GM21447 (cell line): ENCODE data around the gene KCNE1.

Source experiments
- ATAC-seq: cut with Tn5 transposase; IDR thresholded peaks from one replicate; pipeline ENCODE4 v1.9.1; 2021; ENCODE audit not compliant: unreplicated experiment

KCNE1 gene

DNA sequence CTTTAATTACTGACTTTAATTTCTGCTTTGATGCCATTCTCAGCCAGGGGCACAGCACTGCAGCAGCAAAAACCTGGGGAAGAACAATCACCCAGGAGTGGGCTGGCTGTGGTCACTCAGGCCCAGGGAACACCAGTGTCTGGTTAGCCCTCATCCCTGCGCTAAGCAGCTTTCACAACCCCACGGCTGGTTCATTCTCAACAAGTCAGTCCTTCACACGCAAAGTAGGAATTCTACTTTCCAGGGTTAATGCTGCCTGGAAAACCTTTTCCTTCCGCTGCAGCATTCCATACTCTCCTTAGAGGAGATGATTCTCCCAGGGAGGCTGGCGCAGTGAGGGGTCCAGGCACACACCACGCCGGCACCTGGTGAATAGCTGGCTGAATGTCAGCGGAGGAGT is 24.3 kb upstream of the KCNE1 start:
- ATAC-seq, result no peak

DNA sequence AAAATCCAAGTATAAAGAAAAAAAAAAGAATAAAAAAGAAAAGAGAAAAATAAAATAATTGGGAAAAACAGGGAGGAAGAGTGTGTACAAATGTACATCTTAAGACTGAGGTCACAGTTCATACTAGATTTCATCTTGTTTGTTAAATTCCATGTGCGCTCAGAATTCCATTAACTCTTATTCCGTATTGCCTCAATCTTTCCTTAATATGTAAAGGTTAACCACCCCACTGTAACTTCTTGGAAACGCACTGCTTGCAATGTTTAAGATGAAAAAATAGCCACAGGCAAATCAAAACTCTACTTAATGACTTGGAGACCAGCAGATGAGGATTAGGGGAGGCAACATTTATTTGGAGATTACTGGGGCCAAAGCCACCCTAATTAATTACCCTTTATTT is 23.9 kb upstream of the KCNE1 start:
- no peak for ATAC-seq

DNA sequence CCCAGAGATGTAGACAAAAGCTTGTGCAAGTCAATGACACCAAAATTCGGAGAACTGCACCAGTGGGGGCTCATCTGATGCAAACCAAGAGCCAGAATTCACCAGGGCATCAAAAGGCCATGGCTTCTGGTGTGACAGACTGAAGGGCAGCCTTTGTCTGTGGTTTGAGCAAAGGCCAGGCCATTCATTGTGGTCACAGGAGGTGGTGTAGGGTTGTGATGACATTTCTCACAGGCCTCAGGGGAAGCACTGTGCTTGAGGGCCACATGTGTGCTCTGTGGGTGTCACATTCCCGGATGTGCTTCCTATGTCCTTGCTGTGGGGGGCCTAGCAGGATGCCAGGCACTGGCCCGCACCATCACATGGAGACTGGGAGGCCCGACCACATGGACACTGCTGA is 22.5 kb upstream of the KCNE1 start:
- no peak for ATAC-seq

- ATAC-seq, result no peak
These were observed 21.9 kb upstream of the KCNE1 start for GRCh38 chr21:34533938-34534337.

- no peak for ATAC-seq
These were observed 19.4 kb upstream of the KCNE1 start for GRCh38 chr21:34531399-34531798.

GRCh38 chr21:34530261-34530660 is 18.3 kb upstream of the KCNE1 start:
- no peak for ATAC-seq

GRCh38 chr21:34528131-34528561 is 16.1 kb upstream of the KCNE1 start:
- ATAC-seq, result no peak

DNA sequence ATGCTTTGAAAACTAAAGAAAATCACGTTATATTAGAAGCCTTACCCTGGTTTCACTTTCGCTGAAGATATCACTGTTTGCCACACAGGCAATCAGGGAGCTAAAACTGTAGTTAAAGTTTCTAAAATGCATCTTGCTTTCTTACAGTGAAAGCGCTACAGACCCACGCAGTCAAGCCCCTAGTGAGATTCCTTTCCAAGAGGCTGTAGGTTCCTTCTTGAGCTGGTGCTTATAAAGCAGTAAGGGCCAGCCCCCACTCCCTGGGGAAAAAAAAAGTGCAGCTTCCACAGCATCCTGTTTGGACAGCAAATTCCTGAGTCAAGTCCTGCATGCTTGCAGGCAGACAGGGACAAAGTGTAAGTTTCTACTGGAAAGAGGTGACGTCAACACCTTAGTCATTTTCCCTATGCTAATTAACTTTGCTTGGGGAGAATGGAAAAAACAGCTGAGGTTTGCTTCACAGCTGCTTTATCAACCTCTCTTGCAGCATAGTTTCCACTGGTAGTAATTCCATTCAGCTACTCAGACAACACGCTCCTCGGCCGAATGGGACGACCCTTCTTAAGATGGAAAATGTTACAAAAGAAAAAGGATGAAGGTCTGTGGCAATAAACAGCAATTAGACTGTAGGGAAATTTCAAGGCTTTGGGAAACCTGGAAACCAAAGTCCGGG is 14.7 kb upstream of the KCNE1 start:
- no peak for ATAC-seq

DNA sequence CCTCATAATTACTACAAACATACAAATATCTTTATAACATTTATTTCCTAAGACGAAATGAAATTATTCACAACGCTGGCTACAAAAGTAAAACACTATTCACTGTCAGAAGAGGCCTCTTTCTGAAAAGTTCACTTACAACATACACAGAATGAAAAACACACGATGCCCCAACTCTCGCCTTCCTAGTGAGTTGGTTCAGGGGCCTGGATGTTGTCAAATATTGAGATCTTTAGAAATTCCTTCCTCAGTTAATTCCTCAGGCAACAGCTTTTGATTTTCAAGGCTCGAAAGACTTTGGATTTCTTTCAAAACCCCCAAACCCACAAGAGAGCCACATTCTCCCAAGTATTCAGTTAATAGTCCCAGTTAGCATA is 14.2 kb upstream of the KCNE1 start:
- no peak for ATAC-seq

- no peak for ATAC-seq
These were observed 12.9 kb upstream of the KCNE1 start for GRCh38 chr21:34524646-34525601.

DNA sequence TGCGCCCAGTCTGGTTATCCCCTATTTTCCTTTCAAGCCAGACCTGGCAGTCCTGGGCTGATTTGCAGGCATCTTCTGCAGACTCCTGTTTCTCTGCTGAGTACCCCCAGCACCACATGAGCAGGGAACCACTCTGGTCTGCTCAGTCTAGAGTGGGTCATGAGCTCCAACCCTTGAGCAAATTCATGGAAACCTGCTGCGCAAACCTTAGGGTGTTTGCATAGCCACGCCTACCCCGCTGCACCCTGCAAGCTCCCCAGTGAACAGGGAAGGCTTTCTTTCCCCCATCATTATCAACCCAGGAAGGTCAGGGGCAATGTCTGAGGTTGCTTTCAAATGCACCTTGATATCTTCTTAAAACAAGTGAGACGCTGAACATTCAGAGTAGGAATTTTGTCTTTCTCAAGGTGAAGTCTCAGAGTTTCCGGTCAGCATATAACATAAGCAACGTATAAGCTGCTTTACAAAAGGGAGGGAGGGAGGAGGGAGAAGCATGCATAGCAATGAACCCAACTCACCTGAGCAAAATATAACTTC is 11.1 kb upstream of the KCNE1 start:
- no peak for ATAC-seq

GRCh38 chr21:34522284-34522683 is 10.3 kb upstream of the KCNE1 start:
- ATAC-seq, result no peak

DNA sequence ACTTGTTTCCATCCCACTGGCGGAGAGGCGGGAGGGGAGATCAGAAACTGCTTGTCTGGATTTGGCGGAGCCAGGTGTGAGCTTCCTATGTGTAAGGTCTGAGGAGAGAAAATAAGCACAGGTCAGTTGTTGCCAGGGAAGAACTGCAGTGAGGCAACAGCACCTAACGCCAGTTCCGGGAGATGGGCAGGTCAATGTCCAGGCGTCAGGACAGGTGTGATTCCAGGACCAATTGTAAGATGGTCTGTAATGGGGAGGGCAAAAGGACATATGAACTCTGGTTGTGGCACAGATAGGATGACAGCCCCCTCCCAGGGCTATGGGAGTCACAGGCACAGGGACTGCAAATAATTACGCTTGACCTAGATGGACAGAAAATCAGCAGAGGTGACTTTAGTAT is 9.6 kb upstream of the KCNE1 start:
- no peak for ATAC-seq

DNA sequence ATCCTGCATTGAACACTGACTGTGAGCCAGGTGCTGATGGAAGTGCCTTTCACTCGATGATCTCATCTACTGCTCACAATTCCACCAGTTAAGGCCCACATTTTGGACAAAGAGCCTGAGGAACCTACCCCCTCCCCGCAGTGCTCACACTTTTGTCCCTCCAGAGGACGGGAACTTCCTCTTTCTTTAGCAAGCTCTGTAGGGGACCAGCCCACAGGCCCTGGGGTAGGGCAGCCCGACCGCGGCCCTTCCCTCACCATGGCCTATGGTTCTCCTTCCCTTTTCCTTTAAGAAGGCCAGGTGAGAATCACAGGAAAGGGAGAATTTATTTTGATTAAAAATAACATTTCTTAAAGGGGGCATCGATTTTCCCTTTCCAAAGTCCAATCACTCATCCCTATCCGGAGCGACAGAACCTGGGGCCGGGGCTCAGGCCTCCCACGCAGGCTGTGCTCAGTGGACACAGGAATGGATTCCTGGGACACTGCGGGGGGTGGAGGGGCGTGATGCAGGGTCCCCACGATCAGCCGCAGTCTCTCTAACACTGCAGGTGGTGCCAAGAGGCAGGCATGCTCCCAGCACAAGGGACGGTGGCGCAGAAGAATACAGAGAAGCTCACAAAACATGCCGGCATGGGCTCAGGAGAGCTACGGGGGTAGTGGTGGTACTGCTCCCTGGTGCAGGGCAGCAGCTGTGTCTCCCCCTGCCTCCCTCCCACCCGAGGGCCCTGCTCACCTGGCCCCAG is 8.9 kb upstream of the KCNE1 start:
- ATAC-seq, result no peak

DNA sequence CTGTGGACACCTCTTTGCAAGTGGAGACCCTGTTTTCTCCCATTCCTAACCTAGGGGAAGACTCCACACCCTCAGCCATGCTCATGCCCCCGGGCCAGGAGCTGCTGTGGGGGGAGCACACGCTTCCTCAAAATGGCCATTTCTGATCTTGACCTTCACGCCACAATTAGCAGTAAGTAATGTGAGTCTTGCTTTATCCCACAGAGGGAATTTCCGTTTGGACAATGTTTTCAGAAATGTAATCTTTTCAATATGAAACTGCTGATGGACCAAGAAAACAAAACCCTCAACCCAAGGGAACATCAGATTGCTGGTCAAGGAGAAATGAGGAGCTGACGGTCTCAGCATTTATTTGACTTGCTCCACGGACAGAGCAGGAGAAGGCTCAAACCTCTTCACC is 8.3 kb upstream of the KCNE1 start:
- no peak for ATAC-seq

DNA sequence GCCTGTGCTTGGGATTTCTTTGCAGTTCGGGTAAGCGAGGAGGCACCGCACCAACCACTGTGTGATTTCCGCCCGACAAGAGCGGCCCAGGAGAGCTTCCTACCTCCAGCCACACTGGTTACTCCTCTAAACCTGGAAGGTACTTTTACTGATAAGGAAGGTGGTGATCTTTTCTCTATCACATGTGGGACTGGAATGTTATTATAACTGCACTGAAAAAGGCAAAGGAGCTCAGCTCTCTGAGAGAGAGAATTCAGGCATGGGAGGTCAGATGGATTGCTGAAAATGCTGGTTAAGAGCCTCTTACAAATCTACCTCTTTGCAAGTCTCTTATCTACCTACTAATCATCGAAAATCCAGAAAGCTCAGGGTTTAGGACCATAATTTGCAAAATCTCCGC is 7.7 kb upstream of the KCNE1 start:
- no peak for ATAC-seq

GRCh38 chr21:34519016-34519415 is 7.0 kb upstream of the KCNE1 start:
- ATAC-seq, result no peak

DNA sequence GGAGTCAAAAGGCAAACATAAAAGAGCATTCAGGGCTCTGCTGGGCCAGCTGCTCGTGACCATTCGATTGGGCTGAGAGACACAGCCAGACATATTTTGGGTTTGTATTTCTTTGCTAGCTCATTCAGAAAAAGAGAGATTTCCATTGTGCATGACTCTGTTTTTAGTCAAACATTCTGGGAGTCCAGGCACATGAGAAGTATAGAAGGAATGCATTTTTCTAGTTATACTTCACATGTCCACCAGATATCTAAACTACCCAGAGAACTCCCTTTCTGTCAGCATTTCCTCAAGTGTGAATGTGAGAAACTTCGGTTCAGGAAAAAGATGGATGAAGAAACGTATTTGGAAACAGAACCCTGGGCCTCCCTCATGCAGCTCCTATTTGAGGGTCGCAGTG is 6.3 kb upstream of the KCNE1 start:
- no peak for ATAC-seq

DNA sequence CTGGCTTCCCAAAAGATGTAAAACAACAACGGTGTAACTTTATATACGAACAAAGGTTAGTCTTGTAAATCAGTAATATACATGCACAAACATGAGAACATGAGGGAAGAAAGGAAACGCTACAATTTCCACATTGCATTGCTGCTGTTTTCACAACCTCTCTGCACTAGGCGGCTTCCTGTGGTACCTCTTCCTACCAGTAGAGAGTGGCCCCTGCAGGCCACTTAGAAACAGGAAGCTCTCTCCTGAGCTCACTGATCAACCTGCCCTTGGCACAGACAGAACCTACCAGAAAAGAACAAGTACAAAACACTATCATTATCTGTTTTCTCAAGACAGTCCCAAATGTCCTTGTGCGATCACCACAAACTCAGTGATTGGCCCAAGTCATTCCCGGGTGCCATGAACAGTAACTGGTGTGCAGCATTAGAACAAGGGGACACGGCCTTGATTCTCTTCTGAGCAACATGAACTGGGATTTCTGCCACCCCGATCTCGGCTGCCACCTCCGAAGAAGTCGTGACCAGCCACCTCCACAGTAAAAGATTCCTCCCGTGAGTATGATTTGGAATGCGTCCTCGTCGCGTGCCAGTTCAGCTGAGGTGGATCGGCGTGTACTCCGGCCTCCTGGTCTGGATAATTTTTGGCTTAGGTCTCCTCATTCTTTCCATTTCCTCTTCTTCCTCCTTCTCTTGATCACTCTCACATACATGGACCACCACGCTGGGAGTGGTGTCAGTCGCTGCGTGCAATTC is 5.7 kb upstream of the KCNE1 start:
- no peak for ATAC-seq

DNA sequence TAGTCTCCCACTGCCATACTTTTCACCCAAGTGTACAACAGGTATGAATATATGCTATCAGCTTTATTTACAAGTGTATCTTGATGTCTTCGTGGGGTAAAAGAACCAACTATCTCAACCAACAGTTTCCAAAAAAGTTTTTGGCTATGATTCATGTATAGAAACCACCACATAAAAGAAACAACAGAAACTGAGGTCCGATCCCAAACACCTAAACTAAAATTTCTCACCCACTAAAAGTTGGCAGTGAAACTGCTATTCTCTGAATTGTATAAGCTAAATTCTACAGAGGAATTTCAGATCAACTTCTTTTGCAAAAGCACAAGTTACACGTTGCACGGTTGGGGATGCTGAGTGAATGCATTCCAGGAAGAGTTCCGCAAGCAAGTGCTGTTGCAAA is 5.0 kb upstream of the KCNE1 start:
- no peak for ATAC-seq
